ENCODE results near the gene PRTFDC1. TPM values are rescaled to one million over a fixed set of nuclear protein-coding genes. Genes with fewer than 3 reads are reported as not detected.

Gene PRTFDC1
- total RNA-seq, 1 experiment from 2014 or later, result not detected

DNA sequence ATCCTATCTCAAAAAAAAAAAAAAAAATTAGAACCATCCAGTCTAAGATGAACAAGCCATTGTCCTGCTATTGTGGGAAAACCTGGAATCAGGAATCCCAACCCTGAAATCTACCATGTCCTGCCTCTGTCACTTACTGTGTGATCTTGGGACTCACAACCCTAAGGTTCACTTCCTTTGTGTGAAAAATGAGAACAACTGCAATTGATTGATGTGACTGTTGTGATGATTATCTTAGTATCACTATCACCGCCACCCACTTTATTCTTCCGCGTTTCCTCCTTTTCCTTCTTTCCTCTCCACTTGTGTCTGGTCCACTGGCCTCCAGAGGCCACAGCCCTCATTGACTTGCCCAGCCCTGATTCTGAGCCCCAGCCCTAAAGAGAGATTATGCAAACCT, 12.6 kb upstream of the PRTFDC1 start:
- TF ChIP-seq ZFX (IDR thresholded peaks at IDR 0.05), result no peak

DNA sequence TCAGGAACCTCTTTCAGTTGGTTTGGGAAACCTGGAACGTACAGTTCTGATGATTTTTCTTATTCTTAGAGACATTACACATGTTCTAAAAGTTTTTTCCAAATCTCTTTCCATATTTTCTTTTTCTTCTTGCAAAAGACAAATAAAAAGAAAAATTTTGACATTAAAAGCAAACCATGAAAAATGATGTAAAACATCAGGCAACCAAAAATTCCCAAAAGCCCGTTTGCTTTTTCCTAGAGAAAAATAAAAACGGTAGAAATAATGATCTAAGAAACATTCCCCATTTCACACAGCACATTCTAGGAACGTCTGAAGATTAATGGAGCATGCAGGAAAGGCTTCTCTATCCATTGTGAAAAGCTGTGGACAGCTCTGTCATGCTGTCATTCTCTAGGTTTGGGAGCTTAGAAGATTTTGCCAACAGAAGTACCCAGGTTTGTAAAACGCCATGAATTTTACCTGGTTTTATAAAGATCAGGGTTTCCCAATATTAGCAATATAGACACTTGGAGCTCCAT, 11.2 kb upstream of the PRTFDC1 start:
- Histone ChIP-seq H3K79me2 (ENCODE audit: insufficient read depth, low read length) (no peaks in the 10 kb centered on the region), H3K27ac (ENCODE audit: low read depth, low read length) (peak overlapping the region; percentile 30; the same call in 1 of the 2 replicates), H3K4me1 (ENCODE audit: control insufficient read depth in 1 of 2, insufficient read depth in 2 of 2, low read length in 2 of 2) (peaks cover 21 to 36% of the 10 kb centered on the region in 2 experiments), H3K4me3 (replicated peaks in 1 of 2; ENCODE audit: low read depth in 1 of 2, low read length in 2 of 2) (peak overlapping the region in 1 of 2 experiments; percentile 34; a peak in 2 of 4 replicates), H3K9me2 (ENCODE audit: insufficient read depth) (no peaks in the 10 kb centered on the region), H3K36me3 (ENCODE audit: control insufficient read depth in 1 of 2, insufficient read depth in 2 of 2, low read length in 2 of 2) (no peaks in the 10 kb centered on the region), H3K27me3 (ENCODE audit: insufficient read depth, low read length) (no peaks in the 10 kb centered on the region), H4K20me1 (ENCODE audit: insufficient read depth) (no peaks in the 10 kb centered on the region), H3K9me3 (ENCODE audit: control insufficient read depth in 1 of 2, insufficient read depth in 1 of 2, low read depth in 1 of 2, low read length in 2 of 2) (no peaks in the 10 kb centered on the region), H2AFZ (ENCODE audit: low read depth, low read length, poor library complexity, severe bottlenecking) (peak overlapping the region; percentile 16), H3K4me2 (ENCODE audit: low read length) (peak overlapping the region; percentile 68), H3K9ac (ENCODE audit: low read length) (peak overlapping the region; percentile 31; the same call in 1 of the 2 replicates)
- CTCF ChIA-PET, result interaction anchor here (1.0 kb wide), 1 partner anchor 118 kb away, joined by 4 read pairs; no protein-coding TSS in a partner anchor
- no peak for DNase-seq (ENCODE audit: low read depth, low spot score)
- POLR2A ChIA-PET, result no interaction called here
- ATAC-seq, result no peak
- no TSS peak for BruUV-seq (replicated peaks)
- RAD21 ChIA-PET (ENCODE audit: low non-redundant PET in 1 of 2, low total read pairs in 2 of 2, uncharacterized antibody in 2 of 2, unreplicated experiment in 2 of 2), result no interaction called here
- intact Hi-C loops (cut with micrococcal nuclease), result loop anchor here (5.0 kb wide), 1 partner anchor 99 kb away; no protein-coding TSS in a partner anchor
- TF ChIP-seq SP1 (IDR thresholded peaks at IDR 0.05; ENCODE audit: low read depth) (no peak), CTCF (IDR thresholded peaks at IDR 0.05 in 2 of 3, conservative IDR thresholded peaks at IDR 0.05 in 1 of 3; ENCODE audit: borderline replicate concordance in 1 of 3, insufficient read depth in 1 of 3, low read depth in 2 of 3, low read length in 2 of 3) (no peak), YY1 (IDR thresholded peaks at IDR 0.05; ENCODE audit: extremely low read depth, insufficient replicate concordance, low read depth, low read length) (no peak), JUND (IDR thresholded peaks at IDR 0.05) (no peak), TCF7L2 (IDR thresholded peaks at IDR 0.05; ENCODE audit: borderline replicate concordance, extremely low read depth, insufficient read depth, insufficient read length) (no peak), ATF3 (IDR thresholded peaks at IDR 0.05) (no peak), POLR2AphosphoS5 (IDR thresholded peaks at IDR 0.05; ENCODE audit: low read depth, low read length) (no peak), RAD21 (IDR thresholded peaks at IDR 0.05; ENCODE audit: low read depth) (no peak), CEBPB (IDR thresholded peaks at IDR 0.05; ENCODE audit: low read depth) (no peak), EGR1 (IDR thresholded peaks at IDR 0.05; ENCODE audit: low read depth) (no peak), POLR2A (IDR thresholded peaks at IDR 0.05; ENCODE audit: borderline replicate concordance, extremely low read depth, insufficient read depth, insufficient read length) (no peak)
- TF ChIP-seq, protein P1, sequence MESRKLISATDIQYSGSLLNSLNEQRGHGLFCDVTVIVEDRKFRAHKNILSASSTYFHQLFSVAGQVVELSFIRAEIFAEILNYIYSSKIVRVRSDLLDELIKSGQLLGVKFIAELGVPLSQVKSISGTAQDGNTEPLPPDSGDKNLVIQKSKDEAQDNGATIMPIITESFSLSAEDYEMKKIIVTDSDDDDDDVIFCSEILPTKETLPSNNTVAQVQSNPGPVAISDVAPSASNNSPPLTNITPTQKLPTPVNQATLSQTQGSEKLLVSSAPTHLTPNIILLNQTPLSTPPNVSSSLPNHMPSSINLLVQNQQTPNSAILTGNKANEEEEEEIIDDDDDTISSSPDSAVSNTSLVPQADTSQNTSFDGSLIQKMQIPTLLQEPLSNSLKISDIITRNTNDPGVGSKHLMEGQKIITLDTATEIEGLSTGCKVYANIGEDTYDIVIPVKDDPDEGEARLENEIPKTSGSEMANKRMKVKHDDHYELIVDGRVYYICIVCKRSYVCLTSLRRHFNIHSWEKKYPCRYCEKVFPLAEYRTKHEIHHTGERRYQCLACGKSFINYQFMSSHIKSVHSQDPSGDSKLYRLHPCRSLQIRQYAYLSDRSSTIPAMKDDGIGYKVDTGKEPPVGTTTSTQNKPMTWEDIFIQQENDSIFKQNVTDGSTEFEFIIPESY (IDR thresholded peaks at IDR 0.05; ENCODE audit: extremely low read depth, insufficient replicate concordance, low read length), result no peak

More for the DNA sequence above, 12.6 kb upstream of the PRTFDC1 start:
- intact Hi-C loops (cut with micrococcal nuclease), result no loop called here
- ATAC-seq, result no peak
- no peak overlapping the region for H3K4me2 ChIP-seq (ENCODE audit: low read length)
- H3K27me3 ChIP-seq (ENCODE audit: insufficient read depth, low read length), result no peaks in the 10 kb centered on the region
- no peaks in the 10 kb centered on the region for H4K20me1 ChIP-seq (ENCODE audit: insufficient read depth)
- no peaks in the 10 kb centered on the region for H3K36me3 ChIP-seq (ENCODE audit: control insufficient read depth in 1 of 2, insufficient read depth in 2 of 2, low read length in 2 of 2)
- ChIA-PET CTCF (no interaction called here), POLR2A (no interaction called here), RAD21 (ENCODE audit: low non-redundant PET in 1 of 2, low total read pairs in 2 of 2, uncharacterized antibody in 2 of 2, unreplicated experiment in 2 of 2) (no interaction called here)
- H3K9me2 ChIP-seq (ENCODE audit: insufficient read depth), result no peaks in the 10 kb centered on the region
- H3K4me3 ChIP-seq (replicated peaks in 1 of 2; ENCODE audit: low read depth in 1 of 2, low read length in 2 of 2), result no peak overlapping the region
- H3K9ac ChIP-seq (ENCODE audit: low read length), result no peak overlapping the region
- H3K9me3 ChIP-seq (ENCODE audit: control insufficient read depth in 1 of 2, insufficient read depth in 1 of 2, low read depth in 1 of 2, low read length in 2 of 2), result no peaks in the 10 kb centered on the region
- DNase-seq (ENCODE audit: low read depth, low spot score), result no peak
- H3K27ac ChIP-seq (ENCODE audit: low read depth, low read length), result no peak overlapping the region
- BruUV-seq (replicated peaks), result no TSS peak
- no peaks in the 10 kb centered on the region for H3K79me2 ChIP-seq (ENCODE audit: insufficient read depth, low read length)
- H2AFZ ChIP-seq (ENCODE audit: low read depth, low read length, poor library complexity, severe bottlenecking), result no peak overlapping the region
- peaks cover 17 to 27% of the 10 kb centered on the region in 2 experiments for H3K4me1 ChIP-seq (ENCODE audit: control insufficient read depth in 1 of 2, insufficient read depth in 2 of 2, low read length in 2 of 2)

All from HCT116 (cell line).